GM10266 (cell line): ENCODE measurements around the gene WWC1.

Experiments
- DNase-seq: peaks from one replicate; pipeline ENCODE4 v3.0.0; 2012; ENCODE audit errors: extremely low spot score
- TF ChIP-seq, protein P1 (sequence below): IDR thresholded peaks from 2 replicates; pipeline ENCODE4 v1.5.1; 2012; ENCODE audit warnings: mild to moderate bottlenecking, low read depth; ENCODE audit not compliant: control insufficient read depth, insufficient read depth; ENCODE audit errors: missing control alignments

The WWC1 gene

DNA sequence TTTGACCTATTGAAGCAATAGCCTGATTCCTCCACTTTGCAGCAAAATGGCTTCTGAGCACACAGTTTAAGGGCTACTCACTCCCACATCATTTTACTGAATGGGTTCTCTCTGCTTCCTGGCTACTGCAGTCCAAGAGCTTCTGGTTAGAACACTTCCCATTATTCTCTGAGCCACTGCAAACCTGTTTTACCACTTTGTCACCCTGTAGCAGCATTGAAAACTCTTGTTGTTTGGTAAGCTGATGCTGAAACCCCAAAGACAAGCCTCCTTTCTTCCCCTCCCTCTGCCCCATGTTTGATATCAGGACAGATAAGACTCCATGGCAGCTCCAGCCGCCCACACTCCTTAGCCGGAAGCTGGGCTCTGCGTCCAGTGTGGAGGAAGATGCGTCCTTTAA lies 110.4 kb downstream of the WWC1 start:
- TF ChIP-seq, protein P1, sequence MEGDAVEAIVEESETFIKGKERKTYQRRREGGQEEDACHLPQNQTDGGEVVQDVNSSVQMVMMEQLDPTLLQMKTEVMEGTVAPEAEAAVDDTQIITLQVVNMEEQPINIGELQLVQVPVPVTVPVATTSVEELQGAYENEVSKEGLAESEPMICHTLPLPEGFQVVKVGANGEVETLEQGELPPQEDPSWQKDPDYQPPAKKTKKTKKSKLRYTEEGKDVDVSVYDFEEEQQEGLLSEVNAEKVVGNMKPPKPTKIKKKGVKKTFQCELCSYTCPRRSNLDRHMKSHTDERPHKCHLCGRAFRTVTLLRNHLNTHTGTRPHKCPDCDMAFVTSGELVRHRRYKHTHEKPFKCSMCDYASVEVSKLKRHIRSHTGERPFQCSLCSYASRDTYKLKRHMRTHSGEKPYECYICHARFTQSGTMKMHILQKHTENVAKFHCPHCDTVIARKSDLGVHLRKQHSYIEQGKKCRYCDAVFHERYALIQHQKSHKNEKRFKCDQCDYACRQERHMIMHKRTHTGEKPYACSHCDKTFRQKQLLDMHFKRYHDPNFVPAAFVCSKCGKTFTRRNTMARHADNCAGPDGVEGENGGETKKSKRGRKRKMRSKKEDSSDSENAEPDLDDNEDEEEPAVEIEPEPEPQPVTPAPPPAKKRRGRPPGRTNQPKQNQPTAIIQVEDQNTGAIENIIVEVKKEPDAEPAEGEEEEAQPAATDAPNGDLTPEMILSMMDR = no peak
- DNase-seq = no peak

DNA sequence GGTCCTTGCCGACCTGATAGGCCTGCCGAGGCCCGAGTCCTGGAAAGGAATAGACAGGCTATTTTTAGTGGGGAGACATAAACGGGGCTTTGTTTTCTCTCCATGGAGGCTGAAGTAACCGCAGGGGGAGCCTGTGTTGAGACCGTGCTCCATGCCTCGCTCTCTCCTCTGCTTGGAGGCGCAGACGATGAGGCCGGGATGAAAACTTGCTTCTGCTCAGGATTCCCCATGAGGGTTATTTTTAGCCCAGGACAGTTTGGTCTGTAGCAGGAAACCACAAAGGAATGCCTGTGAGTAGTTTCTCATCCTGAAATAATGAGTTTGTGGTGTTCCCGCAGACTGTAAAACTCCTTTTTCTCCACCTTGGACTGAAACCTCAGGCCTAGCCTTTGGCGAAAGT lies 112.9 kb downstream of the WWC1 start:
- TF ChIP-seq, protein P1 = no peak
- no peak for DNase-seq

DNA sequence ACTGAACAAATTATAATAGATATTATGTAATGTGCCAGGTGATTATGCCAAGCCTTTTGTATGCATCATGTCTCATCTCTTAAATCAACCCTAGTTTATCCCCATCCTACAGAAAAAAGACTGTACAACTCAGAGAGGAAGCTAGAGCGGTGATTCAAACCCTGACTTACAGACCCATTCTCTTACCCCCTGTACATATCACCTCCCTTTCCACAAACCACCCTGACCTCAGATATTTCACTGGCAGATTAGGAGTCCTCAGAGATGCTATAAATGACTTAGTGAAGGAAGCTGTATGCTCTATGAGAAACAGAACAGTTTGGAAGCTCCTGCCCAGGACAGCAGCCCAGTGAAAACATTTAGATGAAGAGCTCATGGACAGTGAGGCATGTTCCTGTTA lies 115.8 kb downstream of the WWC1 start:
- TF ChIP-seq, protein P1 = no peak
- no peak for DNase-seq

DNA sequence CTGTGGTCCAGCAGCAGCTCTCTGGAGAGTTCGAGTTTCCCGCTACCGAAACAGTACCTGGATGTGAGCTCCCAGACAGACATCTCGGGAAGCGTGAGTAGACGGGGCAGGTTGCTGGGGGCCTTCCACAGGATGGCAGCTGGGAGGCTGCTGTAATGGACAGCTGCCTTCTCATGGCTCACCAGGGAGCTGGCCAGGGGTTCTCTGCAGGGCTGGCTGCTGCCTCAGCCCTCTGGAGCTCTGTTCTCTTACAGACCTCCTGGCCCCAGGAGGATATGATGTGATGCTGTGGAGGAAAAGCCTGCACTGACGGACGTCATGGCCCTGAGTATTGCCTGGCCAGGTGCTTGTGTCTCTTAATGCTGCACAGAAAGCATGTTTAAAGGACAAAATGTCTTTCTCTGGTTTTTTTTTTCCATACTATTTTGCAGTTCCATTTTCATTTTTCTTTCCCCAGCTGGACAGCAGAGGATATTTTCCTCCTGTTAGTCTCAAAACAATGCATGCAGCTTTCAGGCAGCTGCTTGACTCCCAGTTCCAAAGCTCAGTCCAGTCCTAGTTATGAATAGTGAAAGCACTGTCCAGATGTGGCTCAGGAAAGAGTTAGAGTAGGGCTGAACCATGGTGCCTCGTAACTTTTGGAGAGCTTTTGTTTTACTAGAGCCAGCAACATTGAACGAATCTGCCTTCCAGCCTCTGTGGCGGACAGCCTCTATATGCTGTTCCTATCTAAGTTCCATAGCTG lies 117.3 kb downstream of the WWC1 start:
- TF ChIP-seq, protein P1 = no peak
- DNase-seq = no peak

DNA sequence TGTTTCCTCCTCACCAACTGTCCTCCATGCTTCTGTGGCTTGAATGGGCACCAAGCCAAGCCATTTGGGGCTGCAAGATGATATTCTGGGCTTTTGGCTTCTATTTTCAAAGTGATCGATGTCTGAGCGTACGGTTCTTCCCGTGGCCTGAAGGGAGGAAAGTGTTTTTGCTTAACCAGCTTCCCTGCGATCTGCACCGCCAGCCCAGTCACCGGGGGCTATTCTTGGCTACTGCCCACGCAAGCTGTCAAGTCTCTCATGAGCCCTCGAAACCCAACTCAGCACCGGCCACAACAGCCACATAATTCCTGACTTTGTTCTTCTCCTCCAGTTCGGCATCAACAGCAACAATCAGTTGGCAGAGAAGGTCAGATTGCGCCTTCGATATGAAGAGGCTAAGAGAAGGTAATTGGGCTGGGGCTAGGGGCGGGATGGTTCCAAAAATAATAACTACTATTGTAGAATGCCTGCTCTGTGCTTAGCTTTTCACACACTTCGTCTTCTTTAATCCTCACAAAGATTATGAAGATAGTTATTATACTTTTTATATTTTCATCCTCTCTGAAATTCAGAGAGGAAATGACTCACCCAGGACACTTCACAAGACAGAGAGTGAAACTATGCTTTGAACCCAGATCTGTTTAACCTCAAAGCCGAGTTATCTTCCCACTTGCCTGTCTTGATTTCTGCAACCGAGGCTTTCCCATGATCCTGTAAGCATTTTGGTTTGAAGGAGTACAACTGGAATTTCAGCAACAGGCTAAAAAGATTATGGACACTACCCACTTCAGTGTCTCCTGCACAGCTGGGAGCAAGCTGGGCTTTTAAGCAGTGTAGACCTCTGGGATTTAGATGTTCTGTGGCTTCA lies 118.4 kb downstream of the WWC1 start:
- TF ChIP-seq, protein P1 = no peak
- DNase-seq = peak; percentile 42

DNA sequence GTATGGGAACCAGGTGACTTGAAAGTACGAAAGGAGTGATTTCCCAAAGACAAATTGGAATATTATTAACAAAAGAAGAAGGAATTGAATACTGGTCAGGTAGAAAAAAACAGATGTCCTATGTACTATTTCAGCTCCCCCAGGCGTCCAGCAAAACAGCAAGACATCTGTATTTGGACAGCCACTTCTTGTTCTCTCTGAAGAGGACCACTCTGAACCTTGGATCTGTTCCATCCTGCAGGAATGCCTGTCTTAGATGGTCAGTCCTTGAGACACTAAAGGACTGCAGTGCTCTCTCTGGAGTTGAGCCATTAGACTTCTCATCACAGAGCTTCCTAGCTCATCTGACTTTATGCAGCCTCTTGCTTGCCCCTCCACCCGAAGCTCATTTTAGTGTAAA lies 120.4 kb downstream of the WWC1 start:
- TF ChIP-seq, protein P1 = no peak
- no peak for DNase-seq

DNA sequence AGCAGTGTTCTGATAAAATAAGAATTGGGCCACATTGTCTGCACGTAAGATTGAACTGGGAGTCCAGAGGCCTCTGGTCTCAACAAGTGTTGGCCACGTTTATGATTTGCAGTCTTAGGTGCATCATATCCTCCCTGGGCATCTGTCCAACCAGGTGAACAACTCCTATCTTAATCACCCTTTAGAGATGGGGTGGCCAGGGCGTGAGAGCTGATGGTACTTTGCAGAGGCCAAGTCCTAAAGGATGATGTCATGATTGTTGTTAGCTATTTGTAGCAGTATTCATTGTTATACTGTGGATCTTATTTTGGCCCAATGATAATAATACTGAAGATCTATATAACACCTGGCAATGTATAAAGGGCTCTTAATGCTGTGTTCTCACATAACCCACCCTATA lies 121.6 kb downstream of the WWC1 start:
- TF ChIP-seq, protein P1 = no peak
- DNase-seq = no peak
